ENCODE data around the gene SMG1. TPM values are rescaled to one million over a fixed set of nuclear protein-coding genes. Genes with fewer than 3 reads are reported as not detected.
"Not testable (repeated sequence)": the region's sequence is repeated elsewhere in the genome, so short reads cannot be mapped to it uniquely, and the experiment has no call there.

Gene SMG1
- total RNA-seq, 1 experiment from 2014 or later = 96.4 TPM

- not testable (repeated sequence) for H2BK12ac ChIP-seq (ENCODE audit: insufficient read length, low read depth, low read length); H4K5ac ChIP-seq (ENCODE audit: insufficient read length, low read depth, low read length); H3K4me1 ChIP-seq (ENCODE audit: insufficient read depth, low read length); H3K9me3 ChIP-seq (ENCODE audit: control insufficient read depth, low read depth, low read length); H3K27ac Mint-ChIP-seq; H3K18ac ChIP-seq (ENCODE audit: insufficient read length, low read depth, low read length); H3K56ac ChIP-seq (ENCODE audit: insufficient read length, low read depth, low read length); H3K4me3 Mint-ChIP-seq; H2AK5ac ChIP-seq (ENCODE audit: insufficient read length, low read length); H3K27ac ChIP-seq (ENCODE audit: insufficient read length, low read depth, low read length); H2AFZ ChIP-seq (ENCODE audit: low read length); H3K36me3 Mint-ChIP-seq (ENCODE audit: insufficient read depth in 1 of 3, low read depth in 3 of 3); H3K9ac ChIP-seq (ENCODE audit: extremely low read depth, insufficient read length, low read length); H3K27me3 ChIP-seq (ENCODE audit: insufficient read depth, low read length); DNase-seq; H2BK120ac ChIP-seq (ENCODE audit: low read depth, low read length, poor library complexity, severe bottlenecking); H3T11ph ChIP-seq (ENCODE audit: low read length); H3K4me1 Mint-ChIP-seq; H2BK20ac ChIP-seq (ENCODE audit: low read depth, low read length, poor library complexity, severe bottlenecking); H2BK15ac ChIP-seq (ENCODE audit: low read depth, low read length); H3K23me2 ChIP-seq (ENCODE audit: insufficient read length, low read depth, low read length, poor library complexity, severe bottlenecking); H3K23ac ChIP-seq (ENCODE audit: insufficient read length, low read depth, low read length); H3K79me1 ChIP-seq (ENCODE audit: insufficient read depth, low read depth, low read length, poor library complexity, severe bottlenecking); H3K4ac ChIP-seq (ENCODE audit: low read depth, low read length); H2BK5ac ChIP-seq (ENCODE audit: insufficient read length, low read length); H4K20me1 ChIP-seq (ENCODE audit: control insufficient read depth, insufficient read depth, insufficient read length); H3K4me2 ChIP-seq (ENCODE audit: insufficient read depth, insufficient read length, low read length); H4K8ac ChIP-seq (replicated peaks; ENCODE audit: insufficient read length, low read depth, low read length); H3K27me3 Mint-ChIP-seq (ENCODE audit: low read depth); H4K91ac ChIP-seq (ENCODE audit: insufficient read length, low read depth, low read length); H3K14ac ChIP-seq (ENCODE audit: insufficient read depth, low read length); H3K9me3 Mint-ChIP-seq
- no CpG with 5 or more reads among the region's 2 CpGs for WGBS (ENCODE audit: extremely low coverage, insufficient read length, low lambda C conversion rate)
- peaks cover 20% of the 10 kb centered on the region; the same call in 1 of the 2 replicates for H3K79me2 ChIP-seq (ENCODE audit: insufficient read depth, low read length)
Measured at GRCh38 chr16:18909585-18909984, 16.6 kb downstream of the SMG1 start.

- not testable (repeated sequence) for H3K23me2 ChIP-seq (ENCODE audit: insufficient read length, low read depth, low read length, poor library complexity, severe bottlenecking); H3T11ph ChIP-seq (ENCODE audit: low read length); H4K5ac ChIP-seq (ENCODE audit: insufficient read length, low read depth, low read length); H3K18ac ChIP-seq (ENCODE audit: insufficient read length, low read depth, low read length); H2BK12ac ChIP-seq (ENCODE audit: insufficient read length, low read depth, low read length); H3K23ac ChIP-seq (ENCODE audit: insufficient read length, low read depth, low read length); H3K4me1 Mint-ChIP-seq; H4K8ac ChIP-seq (replicated peaks; ENCODE audit: insufficient read length, low read depth, low read length); H2AFZ ChIP-seq (ENCODE audit: low read length); DNase-seq; H3K56ac ChIP-seq (ENCODE audit: insufficient read length, low read depth, low read length); H3K9me3 ChIP-seq (ENCODE audit: control insufficient read depth, low read depth, low read length); H2BK120ac ChIP-seq (ENCODE audit: low read depth, low read length, poor library complexity, severe bottlenecking); H3K4me2 ChIP-seq (ENCODE audit: insufficient read depth, insufficient read length, low read length); H2BK5ac ChIP-seq (ENCODE audit: insufficient read length, low read length); H3K9ac ChIP-seq (ENCODE audit: extremely low read depth, insufficient read length, low read length); H3K27me3 Mint-ChIP-seq (ENCODE audit: low read depth); H3K27ac Mint-ChIP-seq; H3K9me3 Mint-ChIP-seq; H2AK5ac ChIP-seq (ENCODE audit: insufficient read length, low read length); H3K14ac ChIP-seq (ENCODE audit: insufficient read depth, low read length); H4K91ac ChIP-seq (ENCODE audit: insufficient read length, low read depth, low read length); H3K27ac ChIP-seq (ENCODE audit: insufficient read length, low read depth, low read length); H3K79me1 ChIP-seq (ENCODE audit: insufficient read depth, low read depth, low read length, poor library complexity, severe bottlenecking); H3K36me3 Mint-ChIP-seq (ENCODE audit: insufficient read depth in 1 of 3, low read depth in 3 of 3); H3K4me1 ChIP-seq (ENCODE audit: insufficient read depth, low read length); H3K27me3 ChIP-seq (ENCODE audit: insufficient read depth, low read length); H2BK20ac ChIP-seq (ENCODE audit: low read depth, low read length, poor library complexity, severe bottlenecking); H4K20me1 ChIP-seq (ENCODE audit: control insufficient read depth, insufficient read depth, insufficient read length); H3K4ac ChIP-seq (ENCODE audit: low read depth, low read length); H2BK15ac ChIP-seq (ENCODE audit: low read depth, low read length); H3K4me3 Mint-ChIP-seq
- peaks cover 20% of the 10 kb centered on the region; the same call in 1 of the 2 replicates for H3K79me2 ChIP-seq (ENCODE audit: insufficient read depth, low read length)
- WGBS (ENCODE audit: extremely low coverage, insufficient read length, low lambda C conversion rate) = no CpG with 5 or more reads among the region's 12 CpGs
Measured at GRCh38 chr16:18908716-18909115, 17.5 kb downstream of the SMG1 start.
